Measurements from ENCODE around the gene MAP4K5. TPM values are rescaled to one million over a fixed set of nuclear protein-coding genes. Genes with fewer than 3 reads are reported as not detected.

Gene MAP4K5
- total and polyA plus RNA-seq, 2 of the 13 experiments (the other 11 are each of a cell fraction or from before 2014, with no cell fraction given), result 12.7 to 23.9 TPM

GRCh38 chr14:50381823-50382287 lies 150.5 kb downstream of the MAP4K5 start (continued):
- TF ChIP-seq ZNF609 (CRISPR knock-in tag; IDR thresholded peaks at IDR 0.05; ENCODE audit: borderline replicate concordance) (no peak), JDP2 (CRISPR knock-in tag; IDR thresholded peaks at IDR 0.05; ENCODE audit: borderline replicate concordance) (no peak), RAD21 (CRISPR knock-in tag; IDR thresholded peaks at IDR 0.05) (no peak), CREM (IDR thresholded peaks at IDR 0.05) (no peak), CREM (CRISPR knock-in tag; IDR thresholded peaks at IDR 0.05) (no peak), KAT8 (CRISPR knock-in tag; IDR thresholded peaks at IDR 0.05) (no peak), DPF2 (CRISPR knock-in tag; IDR thresholded peaks at IDR 0.05; ENCODE audit: borderline replicate concordance, low read depth) (no peak), ZNF20 (CRISPR knock-in tag; IDR thresholded peaks at IDR 0.05) (no peak), MIXL1 (CRISPR knock-in tag; IDR thresholded peaks at IDR 0.05) (0 out of 2 replicates have a peak, but pooled peaks have one; percentile 49), ZFP62 (CRISPR knock-in tag; IDR thresholded peaks at IDR 0.05) (no peak), ZNF841 (CRISPR knock-in tag; IDR thresholded peaks at IDR 0.05; ENCODE audit: borderline replicate concordance) (no peak), ZKSCAN5 (CRISPR knock-in tag; IDR thresholded peaks at IDR 0.05) (no peak), ZNF574 (CRISPR knock-in tag; IDR thresholded peaks at IDR 0.05) (no peak), BATF2 (CRISPR knock-in tag; IDR thresholded peaks at IDR 0.05) (no peak), MXD1 (CRISPR knock-in tag; IDR thresholded peaks at IDR 0.05) (no peak), ZNF580 (CRISPR knock-in tag; IDR thresholded peaks at IDR 0.05; ENCODE audit: borderline replicate concordance, low read depth) (no peak), ARNT2 (CRISPR knock-in tag; IDR thresholded peaks at IDR 0.05; ENCODE audit: low read depth) (no peak)
